A204.1 (cell line): ENCODE measurements around the gene LAMTOR2.
"Not testable (repeated sequence)": the region's sequence is repeated elsewhere in the genome, so short reads cannot be mapped to it uniquely, and the experiment has no call there.

Source experiments
- FAIRE-seq: peaks from 2 replicates; lab custom pipeline; 2012; peaks lifted over from hg19 to GRCh38; lab: Jason Lieb, UNC

The LAMTOR2 gene

GRCh38 chr1:156054500-156055280 lies at the start of gene LAMTOR2:
Gene LAMTOR2, plus strand, starts transcription at chr1:156054782. Its CDS starts 108 bp downstream, at chr1:156054890.
- peak; percentile 96 for FAIRE-seq

- FAIRE-seq: no peak
Measured at GRCh38 chr1:156004843-156005584, 49.6 kb upstream of the LAMTOR2 start.

- no peak for FAIRE-seq
Measured at GRCh38 chr1:156006666-156007376, 47.8 kb upstream of the LAMTOR2 start.

GRCh38 chr1:156009404-156009803 lies 45.2 kb upstream of the LAMTOR2 start:
- FAIRE-seq: no peak

GRCh38 chr1:156012051-156012817 lies 42.3 kb upstream of the LAMTOR2 start:
- FAIRE-seq: no peak

GRCh38 chr1:156014829-156015228 lies 39.8 kb upstream of the LAMTOR2 start:
- FAIRE-seq: no peak

GRCh38 chr1:156019946-156020292 lies 34.7 kb upstream of the LAMTOR2 start:
- FAIRE-seq: no peak

GRCh38 chr1:156020293-156021092 lies 34.1 kb upstream of the LAMTOR2 start, which contains the start of gene SSR2:
Gene SSR2, minus strand, starts transcription at chr1:156020951. Its CDS starts 784 bp downstream, at chr1:156020167.
- peak; percentile 61 for FAIRE-seq

- no peak for FAIRE-seq
Measured at GRCh38 chr1:156021093-156021428, 33.5 kb upstream of the LAMTOR2 start.

- FAIRE-seq: no peak
Measured at GRCh38 chr1:156021954-156022353, 32.6 kb upstream of the LAMTOR2 start.

- FAIRE-seq: no peak
Measured at GRCh38 chr1:156024801-156025200, 29.8 kb upstream of the LAMTOR2 start.

GRCh38 chr1:156025876-156026275 lies 28.7 kb upstream of the LAMTOR2 start:
- FAIRE-seq: no peak

GRCh38 chr1:156026588-156026987 lies 28.0 kb upstream of the LAMTOR2 start:
- FAIRE-seq: no peak

GRCh38 chr1:156033011-156033410 lies 21.6 kb upstream of the LAMTOR2 start:
- FAIRE-seq: no peak

- FAIRE-seq: not testable (repeated sequence)
Measured at GRCh38 chr1:156034991-156035390, 19.6 kb upstream of the LAMTOR2 start.

GRCh38 chr1:156042828-156043227 lies 11.8 kb upstream of the LAMTOR2 start:
- no peak for FAIRE-seq

- no peak for FAIRE-seq
Measured at GRCh38 chr1:156045076-156045475, 9.5 kb upstream of the LAMTOR2 start.

GRCh38 chr1:156048663-156049258 lies 5.8 kb upstream of the LAMTOR2 start:
- FAIRE-seq: no peak

- FAIRE-seq: no peak
Measured at GRCh38 chr1:156050376-156050775, 4.2 kb upstream of the LAMTOR2 start.

- no peak for FAIRE-seq
Measured at GRCh38 chr1:156051011-156051725, 3.4 kb upstream of the LAMTOR2 start.
